Measurements from ENCODE around the gene FBXO46.

GRCh38 chr19:45663800-45664199, 66.9 kb downstream of the FBXO46 start:
- TF ChIP-seq, protein P1, sequence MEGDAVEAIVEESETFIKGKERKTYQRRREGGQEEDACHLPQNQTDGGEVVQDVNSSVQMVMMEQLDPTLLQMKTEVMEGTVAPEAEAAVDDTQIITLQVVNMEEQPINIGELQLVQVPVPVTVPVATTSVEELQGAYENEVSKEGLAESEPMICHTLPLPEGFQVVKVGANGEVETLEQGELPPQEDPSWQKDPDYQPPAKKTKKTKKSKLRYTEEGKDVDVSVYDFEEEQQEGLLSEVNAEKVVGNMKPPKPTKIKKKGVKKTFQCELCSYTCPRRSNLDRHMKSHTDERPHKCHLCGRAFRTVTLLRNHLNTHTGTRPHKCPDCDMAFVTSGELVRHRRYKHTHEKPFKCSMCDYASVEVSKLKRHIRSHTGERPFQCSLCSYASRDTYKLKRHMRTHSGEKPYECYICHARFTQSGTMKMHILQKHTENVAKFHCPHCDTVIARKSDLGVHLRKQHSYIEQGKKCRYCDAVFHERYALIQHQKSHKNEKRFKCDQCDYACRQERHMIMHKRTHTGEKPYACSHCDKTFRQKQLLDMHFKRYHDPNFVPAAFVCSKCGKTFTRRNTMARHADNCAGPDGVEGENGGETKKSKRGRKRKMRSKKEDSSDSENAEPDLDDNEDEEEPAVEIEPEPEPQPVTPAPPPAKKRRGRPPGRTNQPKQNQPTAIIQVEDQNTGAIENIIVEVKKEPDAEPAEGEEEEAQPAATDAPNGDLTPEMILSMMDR (IDR thresholded peaks at IDR 0.05): no peak
- no peak for TF ChIP-seq POLR2A (IDR thresholded peaks at IDR 0.05)

Data from Peyer's patch (tissue), 4 donors.